Uterus (tissue), 2 donors: ENCODE measurements around the gene SGSM2.

Experiments
- POLR2A ChIP-seq, 2 donors: fragments of 450-650 bp; IDR thresholded peaks; one replicate each; pipeline ENCODE4 v1.6.1; 2016; ENCODE audit warnings: antibody characterized with exemption in 2 of 2, mild to moderate bottlenecking in 1 of 2, moderate library complexity in 1 of 2
- TF ChIP-seq, protein P1 (sequence below), 4 experiments: fragments of 200-600 bp in 2 of 4; fragments of 450-650 bp in 2 of 4; sonication (generic) in 2 of 4; IDR thresholded peaks; one replicate each; pipeline ENCODE4 v1.5.1; 2016 to 2019; ENCODE audit warnings: antibody characterized with exemption in 4 of 4, mild to moderate bottlenecking in 2 of 4, moderate library complexity in 1 of 4

DNA sequence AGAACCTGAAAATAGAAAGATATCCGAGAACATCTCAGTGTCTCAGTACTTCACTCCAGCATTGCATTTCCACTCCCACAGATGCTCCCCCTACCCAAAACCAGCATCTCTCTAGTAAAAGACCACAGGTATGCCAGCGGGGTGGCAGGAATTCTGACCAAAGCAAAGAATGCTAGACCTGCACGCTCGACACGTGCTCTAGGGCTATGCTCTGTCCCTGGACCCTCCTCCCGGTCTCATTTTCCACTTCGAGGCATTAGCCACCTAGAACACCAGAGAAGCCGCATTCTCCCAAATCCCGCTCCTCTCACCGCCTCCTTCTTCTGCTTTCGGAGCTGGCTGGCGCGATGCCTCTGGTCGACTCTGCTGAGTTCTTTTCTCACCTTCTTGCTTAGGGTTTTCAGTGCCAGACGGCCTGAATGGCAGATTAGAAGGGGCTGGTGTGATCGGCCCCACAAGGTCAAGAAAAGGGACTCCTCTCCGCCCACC lies 1.5 kb upstream of the SGSM2 start:
- TF ChIP-seq, protein P1, sequence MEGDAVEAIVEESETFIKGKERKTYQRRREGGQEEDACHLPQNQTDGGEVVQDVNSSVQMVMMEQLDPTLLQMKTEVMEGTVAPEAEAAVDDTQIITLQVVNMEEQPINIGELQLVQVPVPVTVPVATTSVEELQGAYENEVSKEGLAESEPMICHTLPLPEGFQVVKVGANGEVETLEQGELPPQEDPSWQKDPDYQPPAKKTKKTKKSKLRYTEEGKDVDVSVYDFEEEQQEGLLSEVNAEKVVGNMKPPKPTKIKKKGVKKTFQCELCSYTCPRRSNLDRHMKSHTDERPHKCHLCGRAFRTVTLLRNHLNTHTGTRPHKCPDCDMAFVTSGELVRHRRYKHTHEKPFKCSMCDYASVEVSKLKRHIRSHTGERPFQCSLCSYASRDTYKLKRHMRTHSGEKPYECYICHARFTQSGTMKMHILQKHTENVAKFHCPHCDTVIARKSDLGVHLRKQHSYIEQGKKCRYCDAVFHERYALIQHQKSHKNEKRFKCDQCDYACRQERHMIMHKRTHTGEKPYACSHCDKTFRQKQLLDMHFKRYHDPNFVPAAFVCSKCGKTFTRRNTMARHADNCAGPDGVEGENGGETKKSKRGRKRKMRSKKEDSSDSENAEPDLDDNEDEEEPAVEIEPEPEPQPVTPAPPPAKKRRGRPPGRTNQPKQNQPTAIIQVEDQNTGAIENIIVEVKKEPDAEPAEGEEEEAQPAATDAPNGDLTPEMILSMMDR (IDR thresholded peaks at IDR 0.05) = no peak
- TF ChIP-seq POLR2A (IDR thresholded peaks at IDR 0.05) = no peak
